Upper lobe of left lung (tissue), 6 donors: Measurements from ENCODE around the gene TRIM37. TPM values are rescaled to one million over a fixed set of nuclear protein-coding genes. Genes with fewer than 3 reads are reported as not detected.

Source experiments
- ATAC-seq, 2 donors: fragments of 200-7000 bp; cut with Tn5 transposase; one replicate each; pipeline ENCODE4 v1.9.1; 2022; ENCODE audit warnings: mild to moderate bottlenecking in 2 of 2, moderate library complexity in 2 of 2; ENCODE audit not compliant: low FRiP score in 2 of 2
- DNase-seq, 2 donors: peaks; one replicate each; pipeline ENCODE4 v3.0.0-alpha.2; 2019 to 2020
- H3K27ac ChIP-seq, 4 donors: fragments of 200-600 bp; sonication (generic); one replicate each; pipeline ENCODE4 v1.5.1; 2016 to 2019
- H3K27me3 ChIP-seq, 4 donors: fragments of 200-600 bp; sonication (generic); one replicate each; pipeline ENCODE4 v1.5.1; 2017 to 2019
- H3K36me3 ChIP-seq, 4 donors: fragments of 200-600 bp; sonication (generic); one replicate each; pipeline ENCODE4 v1.5.1; 2016 to 2019
- H3K4me1 ChIP-seq, 4 donors: fragments of 200-600 bp; sonication (generic); one replicate each; pipeline ENCODE4 v1.5.1; 2018 to 2019
- H3K4me3 ChIP-seq, 4 donors: fragments of 200-600 bp; sonication (generic); one replicate each; pipeline ENCODE4 v1.5.1; 2017 to 2019; ENCODE audit warnings: mild to moderate bottlenecking in 2 of 4, moderate library complexity in 1 of 4
- H3K9me3 ChIP-seq, 4 donors: fragments of 200-600 bp; sonication (generic); one replicate each; pipeline ENCODE4 v1.5.1; 2018 to 2019
- CTCF ChIP-seq, 6 experiments: fragments of 450-650 bp in 4 of 6; fragments of 200-600 bp in 2 of 6; sonication (generic) in 2 of 6; IDR thresholded peaks; one replicate each; pipeline ENCODE4 v1.5.1; 2016 to 2019; ENCODE audit warnings: antibody characterized with exemption in 6 of 6
- EP300 ChIP-seq, 4 donors: sonication (generic); formaldehyde crosslinking; IDR thresholded peaks; one replicate each; pipeline ENCODE4 v1.5.1; 2017; ENCODE audit warnings: antibody characterized with exemption in 4 of 4, control low read depth in 2 of 4
- POLR2A ChIP-seq, 4 donors: fragments of 450-650 bp; IDR thresholded peaks; one replicate each; pipeline ENCODE4 v1.5.1; 2016 to 2017; ENCODE audit warnings: antibody characterized with exemption in 4 of 4, mild to moderate bottlenecking in 2 of 4
- POLR2AphosphoS5 ChIP-seq, 2 donors: sonication (generic); formaldehyde crosslinking; IDR thresholded peaks; one replicate each; pipeline ENCODE4 v1.5.1; 2017; ENCODE audit warnings: antibody characterized with exemption in 2 of 2
- WGBS, 2 donors: methylation state at CpG; one replicate each; pipeline ENCODE4 v1.1.5; 2017 to 2018; 5-methylcytosine and 5-hydroxymethylcytosine counted together
- small RNA-seq, 4 donors: library from RNA; depleted of rRNA; stranded (forward); fragments of <200 nt; gene quantifications; one replicate each; pipeline ENCODE3, GENCODE V24; 2016
- total RNA-seq, 6 donors: library from RNA; depleted of rRNA in 4 of 6; stranded (reverse); fragments of >200 nt in 4 of 6; gene quantifications; one replicate each; pipeline versions ENCODE4 v1.1.0 to v1.2.1, GENCODE V29; 2016 to 2021
- donor health status: DM: no; HTN: no; CAD: no; lungs with moderate emphysema.
- donor health status: DM: no; HTN: yes; CAD: no; lungs with severe emphysema.

Gene TRIM37
- total RNA-seq, 6 donors from 2014 or later = 13.0 to 30.4 (median 21.5) TPM

- 34 to 42% methylated on average over 3 of the region's 3 CpGs for WGBS, 2 donors
Measured at GRCh38 chr17:58936295-58936694, 170.4 kb downstream of the TRIM37 start.

GRCh38 chr17:58932956-58933355, 173.7 kb downstream of the TRIM37 start:
- Histone ChIP-seq H3K4me1 (no peaks in the 10 kb centered on the region), H3K27me3 (no peaks in the 10 kb centered on the region), H3K4me3 (no peak overlapping the region), H3K27ac (no peak overlapping the region), H3K9me3 (no peaks in the 10 kb centered on the region), H3K36me3 (no peaks in the 10 kb centered on the region)
- 67 to 75% methylated on average over 3 of the region's 3 CpGs for WGBS, 2 donors
- TF ChIP-seq CTCF (IDR thresholded peaks at IDR 0.05) = no peak
- TF ChIP-seq POLR2AphosphoS5 (IDR thresholded peaks at IDR 0.05) = no peak
- DNase-seq = no peak
- no peak for ATAC-seq

More at GRCh38 chr17:58936295-58936694, 170.4 kb downstream of the TRIM37 start:
- Histone ChIP-seq H3K27ac (no peak overlapping the region), H3K4me3 (no peak overlapping the region), H3K27me3 (no peaks in the 10 kb centered on the region), H3K36me3 (no peaks in the 10 kb centered on the region), H3K4me1 (no peaks in the 10 kb centered on the region), H3K9me3 (no peaks in the 10 kb centered on the region)
- ATAC-seq = no peak
- DNase-seq = no peak
- TF ChIP-seq POLR2AphosphoS5 (IDR thresholded peaks at IDR 0.05) (no peak), EP300 (IDR thresholded peaks at IDR 0.05) (no peak), CTCF (IDR thresholded peaks at IDR 0.05) (no peak), POLR2A (IDR thresholded peaks at IDR 0.05) (no peak)

Small RNAs within 50 kb of the gene (small RNA-seq; reads per million reads assigned to genes)
- 13.8 to 39.5 (median 22.1) reads per million in 4 donors for gene MIR301A
- 8.5 to 24.7 (median 10.6) reads per million in 4 donors for gene MIR454
- 0 reads per million in 4 donors for gene RN7SL716P
- gene RNU2-58P = 0 reads per million in 4 donors

Other genes with a start within 250 kb of the TRIM37 start
- 10 to 100 TPM; 10.5 to 37.0 (median 23.9) TPM for gene SKA2, start 48.3 kb upstream of the TRIM37 start, total RNA-seq
- 10 to 100 TPM in 1 of 6 donors, 1 to 10 TPM in 3, under 1 TPM in 1, not detected in 1; 0.69 to 57.5 (median 2.9) TPM for gene PRR11, start 48.9 kb upstream of the TRIM37 start, total RNA-seq
- gene SMG8, start 103.2 kb upstream of the TRIM37 start, total RNA-seq = 10 to 100 TPM in 4 of 6 donors, 1 to 10 TPM in 2; 3.4 to 16.5 (median 13.4) TPM
- gene GDPD1, start 113.6 kb upstream of the TRIM37 start, total RNA-seq = 10 to 100 TPM in 1 of 6 donors, 1 to 10 TPM in 3, under 1 TPM in 1, not detected in 1; 0.91 to 15.6 (median 3.0) TPM
- 10 to 100 TPM; 17.5 to 38.8 (median 26.8) TPM for gene YPEL2, start 224.8 kb upstream of the TRIM37 start, total RNA-seq